HCT116 (cell line): ENCODE measurements around the gene TMEM169.

Experiments used
- CEBPB ChIP-seq: IDR thresholded peaks from 2 replicates; pipeline ENCODE4 v1.6.1; 2012; ENCODE audit warnings: low read depth
- CTCF ChIP-seq, 3 experiments: fragments of 200-600 bp in 1 of 3; sonication (generic) in 1 of 3; IDR thresholded peaks in 2 of 3; conservative IDR thresholded peaks in 1 of 3; 2 replicates each; pipeline ENCODE4 v1.5.1; 2012 to 2017; ENCODE audit warnings: low read depth in 2 of 3, low read length in 2 of 3, antibody characterized with exemption in 1 of 3, borderline replicate concordance in 1 of 3, control low read depth in 1 of 3, mild to moderate bottlenecking in 1 of 3, mixed read lengths in 1 of 3, mixed run types in 1 of 3, moderate library complexity in 1 of 3; ENCODE audit not compliant: insufficient read depth in 1 of 3
- EGR1 ChIP-seq: IDR thresholded peaks from 2 replicates; pipeline ENCODE4 v1.6.1; 2012; ENCODE audit warnings: low read depth
- EZH2 ChIP-seq: fragments of 200-600 bp; sonication (generic); IDR thresholded peaks from 2 replicates; pipeline ENCODE4 v1.6.1; 2017; ENCODE audit warnings: antibody characterized with exemption, mixed run types
- POLR2A ChIP-seq: IDR thresholded peaks from 2 replicates; pipeline ENCODE4 v1.7.0; 2011; ENCODE audit warnings: borderline replicate concordance; ENCODE audit not compliant: insufficient read depth, insufficient read length; ENCODE audit errors: extremely low read depth
- RAD21 ChIP-seq: IDR thresholded peaks from 2 replicates; pipeline ENCODE4 v1.6.1; 2012; ENCODE audit warnings: low read depth, mild to moderate bottlenecking
- REST ChIP-seq: IDR thresholded peaks from 2 replicates; pipeline ENCODE4 v1.6.1; 2012; ENCODE audit warnings: low read depth

- peak; percentile 57 for TF ChIP-seq RAD21
- TF ChIP-seq EGR1: no peak
- TF ChIP-seq CEBPB: no peak
- peak; percentile 47 to 94 (median 91); a peak in 5 of 6 replicates for TF ChIP-seq CTCF (IDR thresholded peaks at IDR 0.05 in 2 of 3, conservative IDR thresholded peaks at IDR 0.05 in 1 of 3; ENCODE audit: borderline replicate concordance in 1 of 3, insufficient read depth in 1 of 3, low read depth in 2 of 3, low read length in 2 of 3)
- TF ChIP-seq POLR2A: no peak
- TF ChIP-seq EZH2: no peak
- TF ChIP-seq REST: no peak
These were observed 47.7 kb upstream of the TMEM169 start for GRCh38 chr2:216034065-216034464.
